HG03342 (cell line): ENCODE measurements around the gene PPFIA3.
"Not testable (repeated sequence)": the region's sequence is repeated elsewhere in the genome, so short reads cannot be mapped to it uniquely, and the experiment has no call there.

Experiments
- ATAC-seq: cut with Tn5 transposase; IDR thresholded peaks from one replicate; pipeline ENCODE4 v1.9.1; 2021; ENCODE audit warnings: mild to moderate bottlenecking, moderate library complexity; ENCODE audit not compliant: unreplicated experiment

Gene PPFIA3

DNA sequence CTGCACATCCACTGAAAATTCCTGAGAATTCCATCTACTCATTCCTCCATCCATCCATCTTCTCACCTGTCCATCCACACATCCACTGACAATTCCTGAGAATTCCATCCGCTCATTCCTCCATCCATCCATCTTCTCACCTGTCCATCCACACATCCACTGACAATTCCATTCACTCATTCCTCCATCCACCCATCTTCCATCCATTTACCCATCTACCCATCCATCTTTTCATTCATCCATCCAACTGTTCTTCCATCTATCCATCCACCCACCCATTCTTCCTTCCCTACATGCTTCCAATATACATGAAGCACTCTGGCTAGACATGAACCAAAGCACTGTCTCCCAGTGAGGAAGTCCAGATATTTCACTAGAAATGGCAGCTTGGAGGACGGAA lies 53.9 kb downstream of the PPFIA3 start:
- ATAC-seq = no peak

DNA sequence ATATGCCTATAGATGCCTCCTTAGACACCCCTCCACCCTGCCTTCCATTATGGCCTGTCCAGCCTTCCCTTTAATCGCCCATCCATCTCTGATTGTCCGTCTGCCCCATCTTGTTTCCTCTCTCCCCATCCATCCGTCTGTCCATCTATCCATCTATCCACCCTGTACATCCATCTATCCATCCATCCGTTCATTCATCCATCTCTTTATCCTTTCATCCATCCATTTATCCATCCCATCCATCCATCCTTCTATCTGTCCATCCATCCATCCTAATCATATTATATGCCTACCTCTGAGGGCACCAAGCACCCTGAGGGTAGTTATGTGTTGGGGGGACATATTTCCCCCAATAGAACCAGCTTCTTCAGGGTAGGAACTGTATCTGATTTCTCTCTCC lies 61.3 kb downstream of the PPFIA3 start:
- no peak for ATAC-seq

DNA sequence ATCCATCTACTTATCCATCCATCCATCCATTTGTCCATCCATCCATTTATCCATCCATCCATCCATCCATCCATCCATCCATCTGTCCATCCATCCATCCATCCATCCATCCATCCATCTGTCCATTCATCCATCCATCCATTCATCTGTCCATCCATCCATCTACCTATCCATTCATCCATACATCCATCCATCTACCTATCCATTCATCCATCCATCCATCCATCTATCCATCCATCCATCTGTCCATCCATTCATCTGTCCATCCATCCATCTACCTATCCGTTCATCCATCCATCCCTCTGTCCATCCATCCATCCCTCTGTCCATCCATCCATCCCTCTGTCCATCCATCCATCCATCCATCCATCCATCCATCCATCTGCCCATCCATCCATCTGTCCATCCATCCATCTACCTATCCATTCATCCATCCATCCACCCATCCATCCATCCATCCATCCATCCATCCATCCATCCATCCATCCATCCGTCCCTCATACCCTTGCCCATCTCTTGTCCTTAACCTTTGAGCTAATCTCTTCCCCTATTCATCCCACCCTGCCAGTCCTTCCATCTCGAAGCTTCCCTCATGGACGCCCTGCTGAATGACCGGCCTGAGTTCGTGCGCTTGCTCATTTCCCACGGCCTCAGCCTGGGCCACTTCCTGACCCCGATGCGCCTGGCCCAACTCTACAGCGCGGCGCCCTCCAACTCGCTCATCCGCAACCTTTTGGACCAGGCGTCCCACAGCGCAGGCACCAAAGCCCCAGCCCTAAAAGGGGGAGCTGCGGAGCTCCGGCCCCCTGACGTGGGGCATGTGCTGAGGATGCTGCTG lies 62.9 kb downstream of the PPFIA3 start:
- ATAC-seq = not testable (repeated sequence)

DNA sequence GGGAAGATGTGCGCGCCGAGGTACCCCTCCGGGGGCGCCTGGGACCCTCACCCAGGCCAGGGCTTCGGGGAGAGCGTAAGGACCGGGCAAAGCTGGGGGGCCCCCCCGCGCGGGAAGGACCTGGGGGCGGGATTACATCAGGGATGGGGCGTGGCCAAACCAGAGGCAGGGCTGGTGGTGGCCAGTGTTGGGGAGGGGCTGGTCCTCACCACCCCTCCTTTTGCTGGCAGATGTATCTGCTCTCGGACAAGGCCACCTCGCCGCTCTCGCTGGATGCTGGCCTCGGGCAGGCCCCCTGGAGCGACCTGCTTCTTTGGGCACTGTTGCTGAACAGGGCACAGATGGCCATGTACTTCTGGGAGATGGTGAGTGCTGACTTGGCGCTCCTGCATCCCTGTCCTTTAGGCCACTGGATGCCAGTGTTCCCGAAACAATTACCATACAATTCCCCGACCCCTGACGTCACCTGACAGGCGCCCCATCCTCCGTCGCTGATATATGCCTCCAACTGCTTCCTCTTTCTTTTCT lies 63.6 kb downstream of the PPFIA3 start:
- no peak for ATAC-seq

DNA sequence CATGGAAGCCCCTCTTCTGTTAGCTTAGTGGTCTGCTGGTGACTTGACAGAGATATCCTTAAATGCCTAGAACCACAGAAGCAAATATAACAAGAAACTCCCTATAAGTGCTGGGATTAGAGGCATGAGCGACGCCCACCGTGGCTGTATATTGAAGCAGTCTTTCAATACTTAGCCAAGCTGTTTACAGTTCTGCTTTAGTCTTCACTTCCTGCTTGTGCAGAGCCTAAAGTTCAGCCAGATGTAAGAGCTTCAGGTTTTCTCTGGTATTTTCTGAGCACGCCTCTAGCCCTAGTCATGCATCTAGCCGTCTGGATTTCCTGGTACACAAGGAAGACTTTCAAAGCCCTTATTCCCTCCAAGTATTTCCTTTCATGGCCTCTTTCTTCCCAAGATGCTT lies 66.8 kb downstream of the PPFIA3 start:
- ATAC-seq = no peak

DNA sequence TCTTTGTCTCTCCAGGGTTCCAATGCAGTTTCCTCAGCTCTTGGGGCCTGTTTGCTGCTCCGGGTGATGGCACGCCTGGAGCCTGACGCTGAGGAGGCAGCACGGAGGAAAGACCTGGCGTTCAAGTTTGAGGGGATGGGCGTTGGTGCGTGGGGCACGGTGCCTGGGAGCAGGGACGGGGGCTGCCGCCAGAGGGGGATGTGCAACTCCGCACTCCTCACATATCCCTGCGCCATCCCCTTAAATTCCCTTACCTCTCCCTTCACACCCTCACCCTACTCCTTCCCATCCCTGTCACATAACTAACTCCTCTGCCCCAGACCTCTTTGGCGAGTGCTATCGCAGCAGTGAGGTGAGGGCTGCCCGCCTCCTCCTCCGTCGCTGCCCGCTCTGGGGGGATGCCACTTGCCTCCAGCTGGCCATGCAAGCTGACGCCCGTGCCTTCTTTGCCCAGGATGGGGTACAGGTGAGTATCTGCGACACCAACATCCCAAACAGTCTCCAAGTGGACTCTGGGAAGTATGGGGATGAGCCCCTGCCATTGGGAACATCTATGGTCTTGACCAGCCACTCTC lies 69.4 kb downstream of the PPFIA3 start:
- no peak for ATAC-seq

DNA sequence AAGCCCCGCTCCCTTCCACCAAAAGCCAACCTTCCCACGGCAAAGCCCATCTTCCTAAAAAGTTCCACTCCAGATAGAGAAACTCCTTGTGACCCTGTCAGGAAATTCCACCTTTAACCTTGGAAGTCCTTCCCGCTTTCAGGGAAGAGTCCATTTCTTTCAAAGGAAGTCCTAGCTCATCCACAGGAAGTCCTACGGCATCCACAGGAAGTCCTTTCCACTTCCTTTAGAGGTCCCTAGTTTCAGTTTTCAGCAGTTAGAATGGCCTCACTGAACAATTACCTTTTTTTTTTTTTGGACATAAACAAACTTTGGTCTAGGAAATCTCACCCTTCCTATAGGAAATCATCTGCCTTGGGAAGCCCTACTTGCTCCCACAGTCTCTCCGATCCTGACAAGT lies 69.9 kb downstream of the PPFIA3 start:
- no peak for ATAC-seq

DNA sequence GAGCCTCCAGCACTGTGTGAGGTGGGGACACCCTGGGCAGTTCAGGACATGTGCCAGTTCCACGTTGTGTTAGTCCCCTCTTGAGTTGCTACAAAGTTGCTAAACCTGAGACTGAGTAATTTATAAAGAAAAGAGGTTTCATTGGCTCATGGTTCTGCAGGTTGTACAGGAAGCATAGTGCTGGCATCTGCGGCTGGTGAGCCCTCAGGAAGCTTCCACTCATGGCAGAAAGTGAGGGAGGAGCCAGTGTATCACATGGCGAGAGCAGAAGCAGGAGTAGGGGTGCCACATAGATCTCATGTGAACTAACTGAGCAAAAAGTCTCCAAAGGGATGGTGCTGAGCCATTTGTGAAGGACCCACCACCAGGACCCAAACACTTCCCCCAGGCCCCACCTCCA lies 71.4 kb downstream of the PPFIA3 start:
- ATAC-seq = no peak

DNA sequence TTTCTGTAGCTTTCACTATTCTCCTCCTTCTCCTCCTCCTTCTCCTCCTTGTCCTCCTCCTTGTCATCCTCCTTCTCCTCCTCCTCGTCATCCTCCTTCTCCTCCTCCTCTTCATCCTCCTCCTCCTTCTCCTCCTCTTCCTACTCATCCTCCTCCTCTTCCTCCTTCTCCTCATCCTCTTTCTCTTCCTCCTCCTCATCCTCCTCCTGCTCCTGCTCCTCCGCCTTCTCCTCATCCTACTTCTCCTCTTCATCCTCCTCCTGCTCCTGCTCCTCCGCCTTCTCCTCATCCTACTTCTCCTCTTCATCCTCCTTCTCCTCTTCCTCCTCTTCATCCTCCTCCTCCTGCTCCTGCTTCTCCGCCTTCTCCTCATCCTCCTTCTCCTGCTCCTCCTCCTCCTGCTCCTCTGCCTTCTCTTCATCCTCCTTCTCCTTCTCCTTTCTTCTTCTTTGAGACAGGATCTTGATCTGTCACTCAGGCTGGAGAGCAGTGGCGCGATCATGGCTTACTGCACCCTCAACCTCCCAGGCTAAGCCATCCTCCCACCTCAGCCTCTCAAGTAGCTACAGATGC lies 74.6 kb downstream of the PPFIA3 start:
- no peak for ATAC-seq

DNA sequence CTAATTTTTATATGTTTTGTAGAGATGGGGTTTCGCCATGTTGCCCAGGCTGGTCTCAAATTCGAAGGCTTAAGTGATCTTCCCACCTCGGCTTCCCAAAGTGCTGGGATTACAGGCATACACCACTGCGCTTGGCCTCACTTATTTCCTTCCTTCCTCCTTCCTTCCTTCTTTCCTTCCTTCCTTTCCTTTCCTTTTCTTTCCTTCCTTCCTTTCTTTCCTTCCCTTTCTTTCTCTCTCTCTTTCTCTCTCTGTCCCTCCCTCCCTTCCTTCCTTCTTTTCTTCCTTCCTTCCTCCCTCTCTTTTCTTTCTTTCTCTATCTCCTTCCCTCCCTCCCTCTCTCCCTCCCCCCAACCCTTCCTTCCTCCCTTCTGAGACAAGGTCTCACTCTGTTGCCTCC lies 75.1 kb downstream of the PPFIA3 start:
- ATAC-seq = no peak

DNA sequence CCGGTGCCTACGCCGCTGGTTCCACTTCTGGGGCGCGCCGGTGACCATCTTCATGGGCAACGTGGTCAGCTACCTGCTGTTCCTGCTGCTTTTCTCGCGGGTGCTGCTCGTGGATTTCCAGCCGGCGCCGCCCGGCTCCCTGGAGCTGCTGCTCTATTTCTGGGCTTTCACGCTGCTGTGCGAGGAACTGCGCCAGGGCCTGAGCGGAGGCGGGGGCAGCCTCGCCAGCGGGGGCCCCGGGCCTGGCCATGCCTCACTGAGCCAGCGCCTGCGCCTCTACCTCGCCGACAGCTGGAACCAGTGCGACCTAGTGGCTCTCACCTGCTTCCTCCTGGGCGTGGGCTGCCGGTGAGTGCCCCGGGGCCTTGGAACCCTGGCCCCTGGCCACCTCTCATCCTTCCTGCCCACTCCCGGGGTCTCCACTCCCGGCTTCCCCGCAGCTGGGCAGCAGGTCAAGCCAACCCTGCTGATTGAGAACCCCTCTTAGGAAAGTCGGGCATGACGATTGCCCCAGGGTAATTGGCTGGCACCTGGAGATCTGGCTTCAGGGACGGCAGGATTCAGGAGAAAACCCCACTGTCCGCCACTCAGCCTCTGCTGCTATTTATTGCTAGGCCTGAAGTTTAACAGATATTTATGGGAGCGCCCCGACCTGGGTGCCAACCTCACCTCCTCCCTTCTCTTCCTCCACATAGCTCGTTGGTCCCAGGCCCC lies 77.3 kb downstream of the PPFIA3 start:
- no peak for ATAC-seq

DNA sequence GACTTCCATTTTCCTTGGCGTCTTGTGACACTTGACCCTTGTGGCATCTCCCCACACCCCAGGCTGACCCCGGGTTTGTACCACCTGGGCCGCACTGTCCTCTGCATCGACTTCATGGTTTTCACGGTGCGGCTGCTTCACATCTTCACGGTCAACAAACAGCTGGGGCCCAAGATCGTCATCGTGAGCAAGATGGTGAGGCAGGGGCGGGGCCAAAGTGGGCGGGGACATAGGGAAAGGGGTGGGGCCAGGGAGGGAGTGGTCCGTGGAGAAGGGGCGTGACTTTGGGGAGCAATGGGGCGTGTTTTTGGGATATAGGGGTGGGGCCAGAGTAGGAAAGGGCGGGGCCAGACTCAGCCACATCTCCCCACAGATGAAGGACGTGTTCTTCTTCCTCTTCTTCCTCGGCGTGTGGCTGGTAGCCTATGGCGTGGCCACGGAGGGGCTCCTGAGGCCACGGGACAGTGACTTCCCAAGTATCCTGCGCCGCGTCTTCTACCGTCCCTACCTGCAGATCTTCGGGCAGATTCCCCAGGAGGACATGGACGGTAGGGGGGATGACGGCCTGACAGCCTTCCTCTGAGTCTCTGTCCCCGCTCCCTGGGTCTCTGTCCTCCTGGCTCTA lies 81.0 kb downstream of the PPFIA3 start:
- ATAC-seq = no peak
